Uterus (tissue), 4 donors: ENCODE data around the gene FRRS1. TPM values are rescaled to one million over a fixed set of nuclear protein-coding genes. Genes with fewer than 3 reads are reported as not detected.

Source experiments
- DNase-seq, 2 donors: peaks; one replicate each; pipeline ENCODE4 v3.0.0-alpha.2; 2019 to 2020
- H3K27ac ChIP-seq, 2 donors: fragments of 200-600 bp; sonication (generic); 1 replicate in 1 of 2; 2 replicates in 1 of 2; pipeline ENCODE4 v1.5.1; 2016 to 2018
- H3K27me3 ChIP-seq, 2 donors: fragments of 200-600 bp; sonication (generic); one replicate each; pipeline ENCODE4 v1.5.1; 2018 to 2019; ENCODE audit warnings: control low read depth in 1 of 2
- H3K36me3 ChIP-seq, 2 donors: fragments of 200-600 bp; sonication (generic); one replicate each; pipeline ENCODE4 v1.5.1; 2019; ENCODE audit warnings: control low read depth in 1 of 2
- H3K4me1 ChIP-seq, 2 donors: fragments of 200-600 bp; sonication (generic); one replicate each; pipeline ENCODE4 v1.5.1; 2018 to 2019; ENCODE audit warnings: control low read depth in 1 of 2
- H3K4me3 ChIP-seq, 2 donors: fragments of 200-600 bp; sonication (generic); 1 replicate in 1 of 2; 2 replicates in 1 of 2; pipeline ENCODE4 v1.5.1; 2018 to 2019; ENCODE audit warnings: mild to moderate bottlenecking in 1 of 2
- H3K9me3 ChIP-seq, 2 donors: fragments of 200-600 bp; sonication (generic); one replicate each; pipeline ENCODE4 v1.5.1; 2019; ENCODE audit warnings: control low read depth in 1 of 2
- CTCF ChIP-seq, 4 experiments: fragments of 200-600 bp in 2 of 4; fragments of 450-650 bp in 2 of 4; sonication (generic) in 2 of 4; IDR thresholded peaks; one replicate each; pipeline ENCODE4 v1.5.1; 2016 to 2019; ENCODE audit warnings: antibody characterized with exemption in 4 of 4, mild to moderate bottlenecking in 2 of 4, moderate library complexity in 1 of 4
- POLR2A ChIP-seq, 2 donors: fragments of 450-650 bp; IDR thresholded peaks; one replicate each; pipeline ENCODE4 v1.6.1; 2016; ENCODE audit warnings: antibody characterized with exemption in 2 of 2, mild to moderate bottlenecking in 1 of 2, moderate library complexity in 1 of 2
- intact Hi-C: fragments of 100-400 bp; cut with DNase I; formaldehyde crosslinking; loops from one replicate; pipeline ENCODE4 v1.15.1; 2023; ENCODE audit warnings: low total_unique reads
- total RNA-seq, 4 donors: library from RNA; depleted of rRNA in 3 of 4; stranded (reverse); fragments of >200 nt in 3 of 4; gene quantifications; one replicate each; pipeline versions ENCODE4 v1.1.0 to v1.2.4, GENCODE V29; 2014 to 2023
- donor health status: DM: yes; HTN: yes; CAD: no.

Gene FRRS1
- total RNA-seq, 4 donors from 2014 or later, result 0.51 to 28.6 (median 14.5) TPM

- Histone ChIP-seq H3K36me3 (no peaks in the 10 kb centered on the region), H3K4me1 (no peaks in the 10 kb centered on the region), H3K27ac (no peak overlapping the region), H3K9me3 (no peaks in the 10 kb centered on the region), H3K4me3 (no peak overlapping the region), H3K27me3 (no peaks in the 10 kb centered on the region)
- no peak for DNase-seq
- TF ChIP-seq CTCF (IDR thresholded peaks at IDR 0.05) (no peak), POLR2A (IDR thresholded peaks at IDR 0.05) (no peak)
- intact Hi-C loops, result no loop called here
These were observed 53.4 kb downstream of the FRRS1 start for GRCh38 chr1:99713006-99713405.

DNA sequence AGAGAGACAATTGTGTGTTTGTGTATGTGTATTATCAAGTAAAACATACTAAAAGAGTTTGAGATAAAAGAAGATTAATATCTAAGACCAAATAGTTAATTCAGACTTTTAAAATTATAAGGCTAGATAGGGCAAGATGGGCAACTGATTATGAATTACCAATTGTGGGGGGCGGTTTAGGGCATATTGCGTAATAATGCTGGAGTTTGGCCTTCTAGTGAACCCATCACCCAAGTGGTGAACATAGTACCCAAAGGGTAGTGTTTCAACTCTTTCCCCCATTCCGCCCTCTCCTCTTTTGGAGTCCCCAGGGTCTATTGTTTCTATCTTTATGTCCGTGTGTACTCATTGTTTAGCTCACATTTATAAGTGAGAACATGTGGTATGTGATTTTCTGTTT lies 55.4 kb downstream of the FRRS1 start:
- no peaks in the 10 kb centered on the region for H3K4me1 ChIP-seq
- no peak overlapping the region for H3K4me3 ChIP-seq
- no peak for DNase-seq
- TF ChIP-seq POLR2A (IDR thresholded peaks at IDR 0.05) (no peak), CTCF (IDR thresholded peaks at IDR 0.05) (no peak)
- no peaks in the 10 kb centered on the region for H3K36me3 ChIP-seq
- no peak overlapping the region for H3K27ac ChIP-seq
- H3K9me3 ChIP-seq, result no peaks in the 10 kb centered on the region
- no peaks in the 10 kb centered on the region for H3K27me3 ChIP-seq
- intact Hi-C loops, result no loop called here

DNA sequence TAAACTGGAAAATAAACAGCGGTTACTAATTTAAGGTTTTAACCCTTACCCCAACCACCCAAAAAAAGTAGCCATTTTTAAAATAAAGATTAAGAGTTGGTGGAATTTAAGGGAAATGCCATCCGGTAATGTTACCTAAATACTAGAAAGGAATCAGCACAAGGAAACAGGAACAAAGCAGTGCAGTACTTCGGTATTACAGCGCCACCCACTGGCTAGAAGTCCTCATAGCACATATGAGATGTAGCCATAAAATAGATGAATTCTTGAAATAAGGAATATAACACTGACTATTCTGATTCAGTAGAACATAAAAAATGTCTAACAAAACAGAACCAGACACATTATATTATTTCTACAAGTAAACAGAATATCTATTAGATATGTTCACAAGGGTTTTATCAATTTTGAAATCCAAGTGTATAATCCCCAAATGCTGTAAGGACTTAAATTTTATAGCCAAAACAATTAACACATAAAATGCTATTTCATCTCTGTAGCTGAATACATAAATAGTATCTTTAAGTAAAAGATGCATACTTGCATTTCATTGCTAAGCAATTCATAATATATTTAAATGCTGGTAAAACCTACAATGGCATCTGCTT lies 58.8 kb downstream of the FRRS1 start:
- no peak overlapping the region for H3K27ac ChIP-seq
- no peaks in the 10 kb centered on the region for H3K9me3 ChIP-seq
- peak; percentile 54 to 77 for DNase-seq
- TF ChIP-seq POLR2A (IDR thresholded peaks at IDR 0.05), result no peak
- peak; percentile 84 to 87 (median 86) for TF ChIP-seq CTCF (IDR thresholded peaks at IDR 0.05)
- H3K27me3 ChIP-seq, result no peaks in the 10 kb centered on the region
- H3K4me3 ChIP-seq, result no peak overlapping the region
- H3K36me3 ChIP-seq, result no peaks in the 10 kb centered on the region
- no peaks in the 10 kb centered on the region for H3K4me1 ChIP-seq
- intact Hi-C loops, result no loop called here

GRCh38 chr1:99705385-99705784 lies 61.0 kb downstream of the FRRS1 start:
- Histone ChIP-seq H3K4me3 (no peak overlapping the region), H3K9me3 (no peaks in the 10 kb centered on the region), H3K36me3 (no peaks in the 10 kb centered on the region), H3K27me3 (no peaks in the 10 kb centered on the region), H3K27ac (peak overlapping the region in 1 of 2 donors; percentile 24), H3K4me1 (no peaks in the 10 kb centered on the region)
- intact Hi-C loops, result no loop called here
- TF ChIP-seq POLR2A (IDR thresholded peaks at IDR 0.05) (no peak), CTCF (IDR thresholded peaks at IDR 0.05) (no peak)
- no peak for DNase-seq

DNA sequence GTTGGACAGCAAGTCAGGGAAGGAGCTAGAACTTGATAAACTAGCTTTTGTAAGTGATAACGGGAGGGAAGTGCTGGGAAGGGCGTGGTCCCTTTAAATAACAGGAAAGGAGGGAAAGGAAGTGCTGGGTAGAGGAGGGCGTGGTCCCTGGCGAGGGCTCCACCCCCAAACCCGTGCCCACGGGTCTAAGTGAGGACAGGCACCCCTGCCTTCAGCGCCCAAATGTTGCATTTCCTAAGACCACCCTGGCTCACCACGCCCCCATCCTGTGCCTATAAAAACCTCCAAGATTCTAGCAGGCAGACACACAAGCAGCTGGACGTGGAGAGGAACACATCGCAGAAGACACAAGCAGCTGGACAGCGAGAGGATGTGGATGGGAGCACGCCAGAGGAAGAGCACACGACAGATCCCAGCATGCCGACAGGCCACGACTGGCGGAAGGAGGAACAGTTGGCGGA lies 62.0 kb downstream of the FRRS1 start:
- no peaks in the 10 kb centered on the region for H3K36me3 ChIP-seq
- no peak overlapping the region for H3K27ac ChIP-seq
- H3K4me1 ChIP-seq, result no peaks in the 10 kb centered on the region
- no peak for DNase-seq
- no peaks in the 10 kb centered on the region for H3K9me3 ChIP-seq
- no peak overlapping the region for H3K4me3 ChIP-seq
- intact Hi-C loops, result no loop called here
- no peaks in the 10 kb centered on the region for H3K27me3 ChIP-seq
- TF ChIP-seq CTCF (IDR thresholded peaks at IDR 0.05), result no peak
- no peak for TF ChIP-seq POLR2A (IDR thresholded peaks at IDR 0.05)
